PC-3 (cell line): ENCODE data around the gene G3BP2.

Experiments
- CTCF ChIP-seq: fragments of 300-600 bp; sonication (generic); conservative IDR thresholded peaks from 2 replicates; pipeline ENCODE4 v1.5.1; 2017; ENCODE audit warnings: antibody characterized with exemption, low read depth, mild to moderate bottlenecking, low read length
- EZH2 ChIP-seq: fragments of 300-600 bp; sonication (generic); IDR thresholded peaks from one replicate; pipeline ENCODE4 v1.6.1; 2017; ENCODE audit warnings: antibody characterized with exemption, mild to moderate bottlenecking, low read length; ENCODE audit not compliant: unreplicated experiment
- EZH2phosphoT487 ChIP-seq: fragments of 300-600 bp; sonication (generic); IDR thresholded peaks from 2 replicates; pipeline ENCODE4 v1.6.1; 2018; ENCODE audit warnings: mild to moderate bottlenecking, antibody characterized with exemption, low read length, borderline replicate concordance

GRCh38 chr4:75668596-75668995, 4.6 kb downstream of the G3BP2 start:
- TF ChIP-seq CTCF (no peak), EZH2phosphoT487 (no peak), EZH2 (no peak)
